Adrenal gland (tissue), 12 donors: ENCODE measurements around the gene NLRC4. TPM values are rescaled to one million over a fixed set of nuclear protein-coding genes. Genes with fewer than 3 reads are reported as not detected.

Experiments
- DNase-seq, 7 donors: peaks; one replicate each; pipeline ENCODE4 v3.0.0-alpha.2; 2019 to 2020
- H3K27ac ChIP-seq, 5 donors: fragments of 200-600 bp; sonication (generic) in 4 of 5; 1 replicate in 3 of 5; 2 replicates in 2 of 5; pipeline versions ENCODE4 v1.5.1 to v1.8.0; 2016 to 2020; ENCODE audit warnings: mild to moderate bottlenecking in 1 of 5
- H3K27me3 ChIP-seq: fragments of 200-600 bp; 2 replicates; pipeline ENCODE4 v1.8.0; 2021
- H3K36me3 ChIP-seq, 2 donors: fragments of 200-600 bp; replicated peaks in 1 of 2; 1 replicate in 1 of 2; 2 replicates in 1 of 2; pipeline versions ENCODE4 v1.5.1 to v1.8.0; 2018 to 2022
- H3K4me1 ChIP-seq, 2 donors: fragments of 200-600 bp; replicated peaks in 1 of 2; 1 replicate in 1 of 2; 2 replicates in 1 of 2; pipeline versions ENCODE4 v1.5.1 to v1.8.0; 2018 to 2021
- H3K4me3 ChIP-seq, 4 donors: fragments of 200-600 bp; sonication (generic) in 3 of 4; one replicate each; pipeline ENCODE4 v1.5.1; 2016 to 2018
- H3K9me3 ChIP-seq, 3 donors: fragments of 200-600 bp; sonication (generic) in 1 of 3; replicated peaks in 1 of 3; 1 replicate in 2 of 3; 2 replicates in 1 of 3; pipeline versions ENCODE4 v1.5.1 to v1.8.0; 2016 to 2021
- CTCF ChIP-seq, 6 experiments: fragments of 450-650 bp in 4 of 6; fragments of 200-600 bp in 2 of 6; sonication (generic) in 1 of 6; IDR thresholded peaks; 1 replicate in 5 of 6; 2 replicates in 1 of 6; pipeline versions ENCODE4 v1.5.1 to v1.8.0; 2016 to 2021; ENCODE audit warnings: antibody characterized with exemption in 6 of 6, mild to moderate bottlenecking in 2 of 6, moderate library complexity in 1 of 6
- POLR2A ChIP-seq, 2 donors: fragments of 450-650 bp; IDR thresholded peaks; one replicate each; pipeline ENCODE4 v1.6.1; 2017; ENCODE audit warnings: antibody characterized with exemption in 2 of 2, mild to moderate bottlenecking in 2 of 2, moderate library complexity in 1 of 2
- WGBS, 4 donors: extraction: QIAGEN DNeasy Blood & Tissue Kit in 2 of 4; methylation state at CpG; one replicate each; pipeline versions ENCODE4 v1.1.5 to v1.1.7; 2013 to 2017; 5-methylcytosine and 5-hydroxymethylcytosine counted together
- intact Hi-C, 2 donors: fragments of 100-400 bp; cut with DNase I; formaldehyde crosslinking; loops; one replicate each; pipeline versions ENCODE4 v1.14.1 to v1.15.0; 2022 to 2023
- polyA plus RNA-seq, 3 donors: library from polyadenylated mRNA; stranded (reverse); fragments of 200-250 nt in 2 of 3; fragments of 350-450 nt in 1 of 3; fragmentation: Illumina TruSeq in 1 of 3; extraction: RNeasy Lipid Tissue Mini Kit (QIAGEN cat#74804) in 1 of 3; gene quantifications; one replicate each; pipeline ENCODE4 v1.2.3, GENCODE V29; 2013 to 2014
- small RNA-seq, 2 donors: library from RNA; depleted of rRNA; stranded (forward); fragments of <200 nt; gene quantifications; one replicate each; pipeline ENCODE3, GENCODE V24; 2016
- total RNA-seq, 9 donors: library from RNA; depleted of rRNA in 4 of 9; stranded (reverse); fragments of >200 nt in 4 of 9; fragments of 120-200 nt in 1 of 9; fragmentation: NEBNext Ultra II Directional in 1 of 9; extraction: Animal tissue kit (Norgen Biotek cat#: 25700) in 1 of 9; gene quantifications; one replicate each; pipeline versions ENCODE4 v1.1.0 to v1.2.4, GENCODE V29; 2013 to 2023
- donor health status: healthy with polysubstance abuse.
- donor health status: Bipolar disorder and iron deficiency.
- donor health status: DM: yes; HTN: yes; CAD: no.
- donor health status: DM: no; HTN: no; CAD: no.
- donor health status: DM: no; HTN: no; CAD: no.
- donor health status: DM: yes; HTN: yes; CAD: no.

The NLRC4 gene
- total and polyA plus RNA-seq, 12 donors: 0.72 to 6.8 (median 3.3) TPM

- intact Hi-C loops: no loop called here
- H3K27ac ChIP-seq: no peak overlapping the region
- no peaks in the 10 kb centered on the region for H3K9me3 ChIP-seq
- H3K4me1 ChIP-seq: no peaks in the 10 kb centered on the region
- H3K36me3 ChIP-seq: peaks cover 0 to 15% of the 10 kb centered on the region in 2 donors
- H3K27me3 ChIP-seq: no peaks in the 10 kb centered on the region
- 95 to 99% (median 97%) methylated on average over 6 of the region's 6 CpGs for WGBS, 4 donors
- H3K4me3 ChIP-seq: no peak overlapping the region
- no peak for DNase-seq
- TF ChIP-seq POLR2A (IDR thresholded peaks at IDR 0.05) (no peak), CTCF (IDR thresholded peaks at IDR 0.05) (no peak)
These were observed 82.0 kb downstream of the NLRC4 start for GRCh38 chr2:32182667-32183066.

Small RNA genes within 50 kb of the gene (small RNA-seq; reads per million reads assigned to genes)
- 0 reads per million in 2 donors for gene RNU6-647P

Other genes starting within 250 kb of the NLRC4 start
- 100 to 1,000 TPM in 2 of 9 donors, 10 to 100 TPM in 7; 69.5 to 127 (median 92.6) TPM for gene DPY30, start 225.1 kb downstream of the NLRC4 start, total RNA-seq
- 100 to 1,000 TPM in 2 of 3 donors, 10 to 100 TPM in 1; 84.5 to 177 (median 149) TPM for gene DPY30, start 225.1 kb downstream of the NLRC4 start, polyA plus RNA-seq
- gene SPAST, start 201.3 kb downstream of the NLRC4 start, total RNA-seq: 10 to 100 TPM; 12.7 to 26.1 (median 17.9) TPM
- 10 to 100 TPM in 1 of 3 donors, 1 to 10 TPM in 2; 2.8 to 14.5 (median 3.2) TPM for gene SPAST, start 201.3 kb downstream of the NLRC4 start, polyA plus RNA-seq
- 10 to 100 TPM; 13.8 to 37.8 (median 23.6) TPM for gene SLC30A6, start 99.0 kb downstream of the NLRC4 start, total RNA-seq
- 10 to 100 TPM in 1 of 3 donors, 1 to 10 TPM in 2; 3.8 to 27.7 (median 4.0) TPM for gene SLC30A6, start 99.0 kb downstream of the NLRC4 start, polyA plus RNA-seq
- gene YIPF4, start 13.0 kb upstream of the NLRC4 start, total RNA-seq: 10 to 100 TPM; 10.6 to 69.3 (median 38.2) TPM
- 10 to 100 TPM in 1 of 3 donors, 1 to 10 TPM in 2; 8.4 to 26.5 (median 8.7) TPM for gene YIPF4, start 13.0 kb upstream of the NLRC4 start, polyA plus RNA-seq
- 100 to 1,000 TPM in 4 of 9 donors, 10 to 100 TPM in 5; 65.0 to 165 (median 93.1) TPM for gene BIRC6, start 92.1 kb upstream of the NLRC4 start, total RNA-seq
- 10 to 100 TPM; 14.2 to 57.3 (median 17.1) TPM for gene BIRC6, start 92.1 kb upstream of the NLRC4 start, polyA plus RNA-seq